ENCODE measurements around the gene UCK2. TPM values are rescaled to one million over a fixed set of nuclear protein-coding genes. Genes with fewer than 3 reads are reported as not detected.

The UCK2 gene
- total RNA-seq, 2 donors from 2014 or later, result 39.6 to 69.0 TPM

DNA sequence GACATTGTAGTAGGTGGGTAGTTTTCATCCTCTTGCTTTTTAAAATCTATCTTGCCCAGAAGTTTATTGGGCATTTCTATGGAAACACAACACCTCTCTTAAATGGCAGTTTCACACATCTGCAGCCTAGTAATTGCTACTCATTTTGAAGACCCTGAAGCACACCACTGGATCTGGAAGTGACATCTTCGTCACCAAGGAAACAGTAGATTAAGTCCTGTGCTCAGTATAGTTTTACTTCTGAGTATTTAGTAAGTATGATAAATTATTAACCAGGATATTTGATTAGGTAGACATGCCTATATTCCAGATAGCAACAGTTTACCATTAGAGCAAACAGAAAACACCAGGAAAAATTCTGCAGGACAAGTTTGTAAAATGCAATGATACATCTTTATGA is 48.7 kb downstream of the UCK2 start:
- intact Hi-C loops (cut with DNase I), result no loop called here
- Histone ChIP-seq H3K9ac (ENCODE audit: low read depth in 2 of 2, low read length in 2 of 2) (no peak overlapping the region), H3K4me1 (peaks cover 13% of the 10 kb centered on the region), H3K9me3 (no peaks in the 10 kb centered on the region), H3K36me3 (no peaks in the 10 kb centered on the region), H3K27me3 (no peaks in the 10 kb centered on the region), H3K4me3 (no peak overlapping the region), H3K27ac (peak overlapping the region; percentile 57)
- DNase-seq, result no peak
- TF ChIP-seq, protein P1, sequence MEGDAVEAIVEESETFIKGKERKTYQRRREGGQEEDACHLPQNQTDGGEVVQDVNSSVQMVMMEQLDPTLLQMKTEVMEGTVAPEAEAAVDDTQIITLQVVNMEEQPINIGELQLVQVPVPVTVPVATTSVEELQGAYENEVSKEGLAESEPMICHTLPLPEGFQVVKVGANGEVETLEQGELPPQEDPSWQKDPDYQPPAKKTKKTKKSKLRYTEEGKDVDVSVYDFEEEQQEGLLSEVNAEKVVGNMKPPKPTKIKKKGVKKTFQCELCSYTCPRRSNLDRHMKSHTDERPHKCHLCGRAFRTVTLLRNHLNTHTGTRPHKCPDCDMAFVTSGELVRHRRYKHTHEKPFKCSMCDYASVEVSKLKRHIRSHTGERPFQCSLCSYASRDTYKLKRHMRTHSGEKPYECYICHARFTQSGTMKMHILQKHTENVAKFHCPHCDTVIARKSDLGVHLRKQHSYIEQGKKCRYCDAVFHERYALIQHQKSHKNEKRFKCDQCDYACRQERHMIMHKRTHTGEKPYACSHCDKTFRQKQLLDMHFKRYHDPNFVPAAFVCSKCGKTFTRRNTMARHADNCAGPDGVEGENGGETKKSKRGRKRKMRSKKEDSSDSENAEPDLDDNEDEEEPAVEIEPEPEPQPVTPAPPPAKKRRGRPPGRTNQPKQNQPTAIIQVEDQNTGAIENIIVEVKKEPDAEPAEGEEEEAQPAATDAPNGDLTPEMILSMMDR (IDR thresholded peaks at IDR 0.05), result no peak

DNA sequence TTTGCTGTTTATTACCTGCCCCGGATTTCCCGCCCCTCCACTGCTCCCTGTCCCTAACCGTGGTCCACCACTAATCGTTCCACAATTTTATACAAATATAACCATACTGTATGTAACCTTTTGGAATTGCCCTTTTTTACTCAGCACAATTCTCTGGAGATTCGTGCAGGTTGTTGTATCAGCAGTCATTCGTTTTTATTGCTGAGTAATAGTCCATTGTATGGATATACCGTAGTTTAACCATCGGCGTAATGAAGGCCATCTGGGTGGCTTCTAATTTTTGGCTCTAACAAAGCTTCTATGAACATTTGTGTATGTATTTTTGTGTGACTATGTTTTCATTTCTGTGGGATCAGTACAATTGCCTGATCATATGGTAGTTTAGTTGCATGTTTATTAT is 50.0 kb downstream of the UCK2 start:
- H3K4me1 ChIP-seq, result peaks cover 7% of the 10 kb centered on the region
- no peak overlapping the region for H3K27ac ChIP-seq
- no peaks in the 10 kb centered on the region for H3K9me3 ChIP-seq
- H3K27me3 ChIP-seq, result no peaks in the 10 kb centered on the region
- H3K4me3 ChIP-seq, result no peak overlapping the region
- intact Hi-C loops (cut with DNase I), result no loop called here
- no peak overlapping the region for H3K9ac ChIP-seq (ENCODE audit: low read depth in 2 of 2, low read length in 2 of 2)
- TF ChIP-seq, protein P1 (IDR thresholded peaks at IDR 0.05), result no peak
- no peak for DNase-seq
- H3K36me3 ChIP-seq, result no peaks in the 10 kb centered on the region

DNA sequence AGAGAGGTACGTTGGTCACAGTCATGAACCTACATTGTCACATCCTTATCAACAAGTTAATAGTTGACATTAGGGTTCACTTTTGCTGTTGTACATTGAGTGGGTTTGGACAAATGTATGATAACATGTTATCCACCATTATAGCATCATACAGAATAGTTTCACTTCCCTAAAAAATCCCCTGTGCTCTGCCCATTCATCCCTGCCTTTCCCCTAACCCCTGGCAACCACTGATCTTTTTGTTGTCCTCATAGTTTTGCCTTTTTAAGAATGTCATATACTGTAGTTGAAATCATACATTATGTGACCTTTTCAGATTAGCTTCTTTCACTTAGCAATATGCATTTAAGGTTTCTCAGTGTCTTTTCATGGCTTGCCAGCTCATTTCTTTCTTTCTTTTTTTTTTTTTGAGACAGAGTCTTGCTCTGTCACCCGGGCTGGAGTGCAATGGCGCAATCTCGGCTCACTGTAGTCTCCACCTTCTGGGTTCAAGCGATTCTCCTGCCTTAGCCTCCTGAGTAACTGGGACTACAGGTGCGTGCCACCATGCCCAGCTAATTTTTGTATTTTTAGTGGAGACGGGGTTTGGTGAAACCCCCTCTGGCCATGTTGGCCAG is 50.6 kb downstream of the UCK2 start:
- intact Hi-C loops (cut with DNase I), result no loop called here
- peaks cover 7% of the 10 kb centered on the region for H3K4me1 ChIP-seq
- H3K9ac ChIP-seq (ENCODE audit: low read depth in 2 of 2, low read length in 2 of 2), result no peak overlapping the region
- no peaks in the 10 kb centered on the region for H3K27me3 ChIP-seq
- TF ChIP-seq, protein P1 (IDR thresholded peaks at IDR 0.05), result no peak
- no peak overlapping the region for H3K27ac ChIP-seq
- DNase-seq, result no peak
- H3K36me3 ChIP-seq, result no peaks in the 10 kb centered on the region
- H3K4me3 ChIP-seq, result no peak overlapping the region
- H3K9me3 ChIP-seq, result no peaks in the 10 kb centered on the region

DNA sequence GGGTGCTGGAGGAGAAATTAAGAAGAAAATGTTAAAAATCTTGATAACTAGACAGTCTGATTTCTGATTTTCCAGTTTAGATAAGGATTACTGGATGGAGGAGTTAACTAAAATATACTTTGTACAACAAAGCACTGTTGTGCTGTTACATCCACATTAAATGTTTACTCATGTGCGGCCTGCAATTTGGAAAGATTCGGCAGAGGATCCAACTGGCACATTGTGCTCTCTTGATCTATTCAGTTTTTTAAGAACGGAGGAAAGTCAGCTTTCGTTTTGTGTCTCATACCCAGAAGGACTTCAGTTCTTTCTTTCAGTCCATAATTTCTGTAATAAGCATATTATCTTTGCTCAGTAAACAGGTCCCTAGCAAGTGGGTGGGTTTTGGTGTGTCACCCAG is 52.5 kb downstream of the UCK2 start:
- DNase-seq, result no peak
- Histone ChIP-seq H3K27ac (no peak overlapping the region), H3K9ac (ENCODE audit: low read depth in 2 of 2, low read length in 2 of 2) (no peak overlapping the region), H3K36me3 (no peaks in the 10 kb centered on the region), H3K9me3 (no peaks in the 10 kb centered on the region), H3K4me3 (no peak overlapping the region), H3K27me3 (no peaks in the 10 kb centered on the region), H3K4me1 (peaks cover 7% of the 10 kb centered on the region)
- TF ChIP-seq, protein P1 (IDR thresholded peaks at IDR 0.05), result no peak
- intact Hi-C loops (cut with DNase I), result no loop called here

DNA sequence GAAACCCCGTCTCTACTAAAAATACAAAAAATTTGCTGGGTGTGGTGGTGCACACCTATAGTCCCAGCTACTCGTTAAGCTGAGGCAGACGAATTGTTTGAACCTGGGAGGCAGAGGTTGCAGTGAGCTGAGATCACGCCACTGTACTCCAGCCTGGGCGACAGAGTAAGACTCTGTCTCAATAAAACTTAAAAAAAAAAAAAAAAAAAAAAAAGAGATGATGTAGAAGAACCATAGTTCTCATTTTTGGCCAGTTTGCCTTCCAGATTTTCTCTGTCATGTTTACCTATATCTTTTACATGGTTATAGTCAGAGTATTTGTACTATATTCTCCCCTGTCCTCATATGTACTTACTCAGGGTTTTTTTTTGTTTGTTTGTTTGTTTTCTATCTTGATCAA is 53.6 kb downstream of the UCK2 start:
- no peaks in the 10 kb centered on the region for H3K4me1 ChIP-seq
- intact Hi-C loops (cut with DNase I), result no loop called here
- H3K27ac ChIP-seq, result no peak overlapping the region
- H3K27me3 ChIP-seq, result no peaks in the 10 kb centered on the region
- H3K4me3 ChIP-seq, result no peak overlapping the region
- no peaks in the 10 kb centered on the region for H3K9me3 ChIP-seq
- TF ChIP-seq, protein P1 (IDR thresholded peaks at IDR 0.05), result no peak
- H3K36me3 ChIP-seq, result no peaks in the 10 kb centered on the region
- no peak for DNase-seq
- no peak overlapping the region for H3K9ac ChIP-seq (ENCODE audit: low read depth in 2 of 2, low read length in 2 of 2)
